K562 (cell line): ENCODE results near the gene GLTPD2. TPM values are rescaled to one million over a fixed set of nuclear protein-coding genes. Genes with fewer than 3 reads are reported as not detected.

Experiments
- ATF1 ChIP-seq, 2 experiments: fragments of 450-650 bp in 1 of 2; IDR thresholded peaks; 2 replicates each; pipeline ENCODE4 v1.6.1; 2016; ENCODE audit warnings: missing compliant biosample characterization in 1 of 2, missing genetic modification characterization in 1 of 2
- C11orf30 ChIP-seq: fragments of 450-650 bp; IDR thresholded peaks from 2 replicates; pipeline ENCODE4 v1.6.1; 2016; ENCODE audit warnings: low read depth, mild to moderate bottlenecking
- HDAC8 ChIP-seq: fragments of 450-650 bp; IDR thresholded peaks from 2 replicates; pipeline ENCODE4 v1.6.1; 2016; ENCODE audit warnings: mild to moderate bottlenecking, missing genetic modification characterization, moderate library complexity, missing compliant biosample characterization
- MCM5 ChIP-seq: fragments of 450-650 bp; IDR thresholded peaks from 2 replicates; pipeline ENCODE4 v1.6.1; 2016; ENCODE audit warnings: low read depth
- NUFIP1 ChIP-seq: fragments of 450-650 bp; IDR thresholded peaks from 2 replicates; pipeline ENCODE4 v1.6.1; 2018; ENCODE audit not compliant: partially characterized antibody
- SP2 ChIP-seq: IDR thresholded peaks from 2 replicates; pipeline ENCODE4 v1.6.1; 2011; ENCODE audit warnings: mild to moderate bottlenecking, low read depth, low read length, moderate library complexity; ENCODE audit not compliant: poor library complexity, severe bottlenecking; ENCODE audit errors: extremely low read depth
- SRSF9 ChIP-seq: fragments of 200-400 bp; formaldehyde crosslinking; IDR thresholded peaks from 2 replicates; pipeline ENCODE4 v1.6.1; 2017; ENCODE audit warnings: low read depth, low read length, borderline replicate concordance
- STAT6 ChIP-seq: sonication (generic); formaldehyde crosslinking; IDR thresholded peaks from 2 replicates; pipeline ENCODE4 v1.8.1; 2023; ENCODE audit warnings: mild to moderate bottlenecking, missing genetic modification reagents
- SUPT5H ChIP-seq: fragments of 450-650 bp; IDR thresholded peaks from 2 replicates; pipeline ENCODE4 v1.6.1; 2016
- TAF1 ChIP-seq: IDR thresholded peaks from 2 replicates; pipeline ENCODE4 v1.6.1; 2011; ENCODE audit warnings: mild to moderate bottlenecking, low read length, moderate library complexity; ENCODE audit not compliant: insufficient read depth, control insufficient read depth, severe bottlenecking; ENCODE audit errors: extremely low read depth
- TRIM28 ChIP-seq: fragments of 450-650 bp; IDR thresholded peaks from 2 replicates; pipeline ENCODE4 v1.6.1; 2017
- ZBTB7A ChIP-seq: IDR thresholded peaks from 2 replicates; pipeline ENCODE4 v1.6.1; 2011; ENCODE audit warnings: low read depth, mild to moderate bottlenecking, low read length, moderate library complexity, borderline replicate concordance; ENCODE audit not compliant: control insufficient read depth
- ZNF274 ChIP-seq: IDR thresholded peaks from 2 replicates; pipeline ENCODE4 v1.6.1; 2011; ENCODE audit warnings: low read depth, mild to moderate bottlenecking, low read length, moderate library complexity, borderline replicate concordance
- ZNF431 ChIP-seq: sonication (generic); formaldehyde crosslinking; IDR thresholded peaks from 2 replicates; pipeline ENCODE4 v1.8.0; 2022; ENCODE audit warnings: mild to moderate bottlenecking, missing genetic modification reagents
- polyA plus RNA-seq, 8 experiments: library from polyadenylated mRNA; depleted of rRNA in 4 of 8; stranded (reverse) in 5 of 8; unstranded in 3 of 8; fragments of >200 nt; fragmentation: Nextera tagmentation in 2 of 8; fragmentation: Illumina TruSeq in 1 of 8; extraction: Ambion mirVana in 2 of 8; extraction: Trizol in 1 of 8; gene quantifications; 2 replicates each; pipeline versions ENCODE4 v1.2.1 to v1.2.3, GENCODE V29; 2011 to 2014; ENCODE audit warnings: inconsistent platforms in 1 of 8, missing spikeins in 1 of 8
- total RNA-seq, 7 experiments: library from RNA; depleted of rRNA in 6 of 7; stranded (reverse); fragments of >200 nt in 6 of 7; fragmentation: Illumina TruSeq in 2 of 7; extraction: Trizol in 2 of 7; gene quantifications; 2 replicates each; pipeline versions ENCODE4 v1.2.1 to v1.2.3, GENCODE V29; 2011 to 2021; ENCODE audit warnings: low replicate concordance in 1 of 7
- TF ChIP-seq, protein P1 (sequence below): fragments of 250-450 bp; sonication (Bioruptor Pico); IDR thresholded peaks from 2 replicates; pipeline ENCODE4 v1.4.0; 2020
- TF ChIP-seq, protein P2 (sequence below): fragments of 450-650 bp; conservative IDR thresholded peaks from 2 replicates; pipeline ENCODE4 v1.6.1; 2016; ENCODE audit warnings: missing genetic modification characterization, low read depth, mild to moderate bottlenecking, control low read depth, missing compliant biosample characterization

The GLTPD2 gene
- total and polyA plus RNA-seq, 9 of the 15 experiments (the other 6 are each of a cell fraction or from before 2014, with no cell fraction given): not detected

- TF ChIP-seq ZBTB7A: peak; percentile 62; the same call in 1 of the 2 replicates
- no peak for TF ChIP-seq TRIM28
- TF ChIP-seq ATF1 (CRISPR knock-in tag; IDR thresholded peaks at IDR 0.05): peak; percentile 27; the same call in 1 of the 2 replicates
- peak; percentile 93 for TF ChIP-seq ATF1 (tag; IDR thresholded peaks at IDR 0.05)
- TF ChIP-seq TAF1: peak; percentile 12
- TF ChIP-seq ZNF431 (CRISPR knock-in tag): peak; percentile 78
- TF ChIP-seq STAT6 (CRISPR knock-in tag): no peak
- no peak for TF ChIP-seq HDAC8 (tag)
- TF ChIP-seq SUPT5H: peak; percentile 57; the same call in 1 of the 2 replicates
- TF ChIP-seq, protein P1, sequence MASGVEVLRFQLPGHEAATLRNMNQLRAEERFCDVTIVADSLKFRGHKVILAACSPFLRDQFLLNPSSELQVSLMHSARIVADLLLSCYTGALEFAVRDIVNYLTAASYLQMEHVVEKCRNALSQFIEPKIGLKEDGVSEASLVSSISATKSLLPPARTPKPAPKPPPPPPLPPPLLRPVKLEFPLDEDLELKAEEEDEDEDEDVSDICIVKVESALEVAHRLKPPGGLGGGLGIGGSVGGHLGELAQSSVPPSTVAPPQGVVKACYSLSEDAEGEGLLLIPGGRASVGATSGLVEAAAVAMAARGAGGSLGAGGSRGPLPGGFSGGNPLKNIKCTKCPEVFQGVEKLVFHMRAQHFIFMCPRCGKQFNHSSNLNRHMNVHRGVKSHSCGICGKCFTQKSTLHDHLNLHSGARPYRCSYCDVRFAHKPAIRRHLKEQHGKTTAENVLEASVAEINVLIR (CRISPR knock-in tag): 0 out of 2 replicates have a peak, but pooled peaks have one; percentile 31
- TF ChIP-seq, protein P2, sequence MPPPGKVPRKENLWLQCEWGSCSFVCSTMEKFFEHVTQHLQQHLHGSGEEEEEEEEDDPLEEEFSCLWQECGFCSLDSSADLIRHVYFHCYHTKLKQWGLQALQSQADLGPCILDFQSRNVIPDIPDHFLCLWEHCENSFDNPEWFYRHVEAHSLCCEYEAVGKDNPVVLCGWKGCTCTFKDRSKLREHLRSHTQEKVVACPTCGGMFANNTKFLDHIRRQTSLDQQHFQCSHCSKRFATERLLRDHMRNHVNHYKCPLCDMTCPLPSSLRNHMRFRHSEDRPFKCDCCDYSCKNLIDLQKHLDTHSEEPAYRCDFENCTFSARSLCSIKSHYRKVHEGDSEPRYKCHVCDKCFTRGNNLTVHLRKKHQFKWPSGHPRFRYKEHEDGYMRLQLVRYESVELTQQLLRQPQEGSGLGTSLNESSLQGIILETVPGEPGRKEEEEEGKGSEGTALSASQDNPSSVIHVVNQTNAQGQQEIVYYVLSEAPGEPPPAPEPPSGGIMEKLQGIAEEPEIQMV (tag): no peak
- no peak for TF ChIP-seq NUFIP1
- TF ChIP-seq MCM5: no peak
- no peak for TF ChIP-seq C11orf30
- TF ChIP-seq SP2: no peak
- TF ChIP-seq SRSF9: no peak
- no peak for TF ChIP-seq ZNF274
Observed at GRCh38 chr17:4789951-4790704, 1.4 kb downstream of the GLTPD2 start (continued).
